ENCODE data around the gene ANO2. TPM values are rescaled to one million over a fixed set of nuclear protein-coding genes. Genes with fewer than 3 reads are reported as not detected.

ANO2 gene
- total RNA-seq, 2 donors from 2014 or later = 6.7 to 18.5 TPM

- ATAC-seq (ENCODE audit: insufficient number of reproducible peaks, low FRiP score, low read depth) (no peak), DNase-seq (ENCODE audit: low spot score) (no peak)
- Histone ChIP-seq H3K4me1 (ENCODE audit: control insufficient read depth in 1 of 2, low read depth in 2 of 2) (no peaks in the 10 kb centered on the region), H3K27me3 (replicated peaks; ENCODE audit: insufficient read depth) (no peaks in the 10 kb centered on the region), H3K36me3 (no peaks in the 10 kb centered on the region), H3K4me3 (no peak overlapping the region), H3K9me3 (no peaks in the 10 kb centered on the region), H3K27ac (no peak overlapping the region)
- TF ChIP-seq CTCF (IDR thresholded peaks at IDR 0.05) = no peak
Measured at GRCh38 chr12:5777451-5777850, 167.6 kb downstream of the ANO2 start.

- Histone ChIP-seq H3K27ac (no peak overlapping the region), H3K27me3 (replicated peaks; ENCODE audit: insufficient read depth) (no peaks in the 10 kb centered on the region), H3K36me3 (no peaks in the 10 kb centered on the region), H3K4me3 (no peak overlapping the region), H3K9me3 (no peaks in the 10 kb centered on the region), H3K4me1 (ENCODE audit: control insufficient read depth in 1 of 2, low read depth in 2 of 2) (no peaks in the 10 kb centered on the region)
- DNase-seq (ENCODE audit: low spot score) (no peak), ATAC-seq (ENCODE audit: insufficient number of reproducible peaks, low FRiP score, low read depth) (no peak)
- no peak for TF ChIP-seq CTCF (IDR thresholded peaks at IDR 0.05)
Measured at GRCh38 chr12:5776091-5776490, 169.0 kb downstream of the ANO2 start.

GRCh38 chr12:5773550-5773949 is 171.5 kb downstream of the ANO2 start:
- Histone ChIP-seq H3K4me1 (ENCODE audit: control insufficient read depth in 1 of 2, low read depth in 2 of 2) (peaks cover 0 to 7% of the 10 kb centered on the region in 2 donors), H3K27me3 (replicated peaks; ENCODE audit: insufficient read depth) (no peaks in the 10 kb centered on the region), H3K9me3 (no peaks in the 10 kb centered on the region), H3K27ac (no peak overlapping the region), H3K4me3 (no peak overlapping the region), H3K36me3 (no peaks in the 10 kb centered on the region)
- no peak for DNase-seq (ENCODE audit: low spot score)
- TF ChIP-seq CTCF (IDR thresholded peaks at IDR 0.05) = no peak
- ATAC-seq (ENCODE audit: insufficient number of reproducible peaks, low FRiP score, low read depth) = no peak

GRCh38 chr12:5771756-5772155 is 173.3 kb downstream of the ANO2 start:
- Histone ChIP-seq H3K4me1 (ENCODE audit: control insufficient read depth in 1 of 2, low read depth in 2 of 2) (peaks cover 0 to 18% of the 10 kb centered on the region in 2 donors), H3K27me3 (replicated peaks; ENCODE audit: insufficient read depth) (no peaks in the 10 kb centered on the region), H3K4me3 (no peak overlapping the region), H3K36me3 (no peaks in the 10 kb centered on the region), H3K27ac (no peak overlapping the region), H3K9me3 (no peaks in the 10 kb centered on the region)
- no peak for ATAC-seq (ENCODE audit: insufficient number of reproducible peaks, low FRiP score, low read depth)
- DNase-seq (ENCODE audit: low spot score) = no peak
- no peak for TF ChIP-seq CTCF (IDR thresholded peaks at IDR 0.05)

- Histone ChIP-seq H3K27ac (no peak overlapping the region), H3K36me3 (no peaks in the 10 kb centered on the region), H3K9me3 (no peaks in the 10 kb centered on the region), H3K4me3 (no peak overlapping the region), H3K27me3 (replicated peaks; ENCODE audit: insufficient read depth) (no peaks in the 10 kb centered on the region), H3K4me1 (ENCODE audit: control insufficient read depth in 1 of 2, low read depth in 2 of 2) (peaks cover 0 to 18% of the 10 kb centered on the region in 2 donors)
- DNase-seq (ENCODE audit: low spot score) (no peak), ATAC-seq (ENCODE audit: insufficient number of reproducible peaks, low FRiP score, low read depth) (no peak)
- no peak for TF ChIP-seq CTCF (IDR thresholded peaks at IDR 0.05)
Measured at GRCh38 chr12:5770727-5771126, 174.3 kb downstream of the ANO2 start.

Data from thoracic aorta (tissue), 2 donors.